Adrenal gland (tissue), 12 donors: ENCODE data around the gene THRSP. TPM values are rescaled to one million over a fixed set of nuclear protein-coding genes. Genes with fewer than 3 reads are reported as not detected.

Source experiments
- DNase-seq, 7 donors: peaks; one replicate each; pipeline ENCODE4 v3.0.0-alpha.2; 2019 to 2020
- H3K27ac ChIP-seq, 5 donors: fragments of 200-600 bp; sonication (generic) in 4 of 5; 1 replicate in 3 of 5; 2 replicates in 2 of 5; pipeline versions ENCODE4 v1.5.1 to v1.8.0; 2016 to 2020; ENCODE audit warnings: mild to moderate bottlenecking in 1 of 5
- H3K27me3 ChIP-seq: fragments of 200-600 bp; 2 replicates; pipeline ENCODE4 v1.8.0; 2021
- H3K36me3 ChIP-seq, 2 donors: fragments of 200-600 bp; replicated peaks in 1 of 2; 1 replicate in 1 of 2; 2 replicates in 1 of 2; pipeline versions ENCODE4 v1.5.1 to v1.8.0; 2018 to 2022
- H3K4me1 ChIP-seq, 2 donors: fragments of 200-600 bp; replicated peaks in 1 of 2; 1 replicate in 1 of 2; 2 replicates in 1 of 2; pipeline versions ENCODE4 v1.5.1 to v1.8.0; 2018 to 2021
- H3K4me3 ChIP-seq, 4 donors: fragments of 200-600 bp; sonication (generic) in 3 of 4; one replicate each; pipeline ENCODE4 v1.5.1; 2016 to 2018
- H3K9me3 ChIP-seq, 3 donors: fragments of 200-600 bp; sonication (generic) in 1 of 3; replicated peaks in 1 of 3; 1 replicate in 2 of 3; 2 replicates in 1 of 3; pipeline versions ENCODE4 v1.5.1 to v1.8.0; 2016 to 2021
- CTCF ChIP-seq, 6 experiments: fragments of 450-650 bp in 4 of 6; fragments of 200-600 bp in 2 of 6; sonication (generic) in 1 of 6; IDR thresholded peaks; 1 replicate in 5 of 6; 2 replicates in 1 of 6; pipeline versions ENCODE4 v1.5.1 to v1.8.0; 2016 to 2021; ENCODE audit warnings: antibody characterized with exemption in 6 of 6, mild to moderate bottlenecking in 2 of 6, moderate library complexity in 1 of 6
- POLR2A ChIP-seq, 2 donors: fragments of 450-650 bp; IDR thresholded peaks; one replicate each; pipeline ENCODE4 v1.6.1; 2017; ENCODE audit warnings: antibody characterized with exemption in 2 of 2, mild to moderate bottlenecking in 2 of 2, moderate library complexity in 1 of 2
- WGBS, 4 donors: extraction: QIAGEN DNeasy Blood & Tissue Kit in 2 of 4; methylation state at CpG; one replicate each; pipeline versions ENCODE4 v1.1.5 to v1.1.7; 2013 to 2017; 5-methylcytosine and 5-hydroxymethylcytosine counted together
- intact Hi-C, 2 donors: fragments of 100-400 bp; cut with DNase I; formaldehyde crosslinking; loops; one replicate each; pipeline versions ENCODE4 v1.14.1 to v1.15.0; 2022 to 2023
- polyA plus RNA-seq, 3 donors: library from polyadenylated mRNA; stranded (reverse); fragments of 200-250 nt in 2 of 3; fragments of 350-450 nt in 1 of 3; fragmentation: Illumina TruSeq in 1 of 3; extraction: RNeasy Lipid Tissue Mini Kit (QIAGEN cat#74804) in 1 of 3; gene quantifications; one replicate each; pipeline ENCODE4 v1.2.3, GENCODE V29; 2013 to 2014
- total RNA-seq, 9 donors: library from RNA; depleted of rRNA in 4 of 9; stranded (reverse); fragments of >200 nt in 4 of 9; fragments of 120-200 nt in 1 of 9; fragmentation: NEBNext Ultra II Directional in 1 of 9; extraction: Animal tissue kit (Norgen Biotek cat#: 25700) in 1 of 9; gene quantifications; one replicate each; pipeline versions ENCODE4 v1.1.0 to v1.2.4, GENCODE V29; 2013 to 2023
- donor health status: healthy with polysubstance abuse.
- donor health status: Bipolar disorder and iron deficiency.
- donor health status: DM: yes; HTN: yes; CAD: no.
- donor health status: DM: no; HTN: no; CAD: no.
- donor health status: DM: no; HTN: no; CAD: no.
- donor health status: DM: yes; HTN: yes; CAD: no.

THRSP gene
- total and polyA plus RNA-seq, 12 donors, result 0.22 to 64.5 (median 1.3) TPM; not detected in 1

GRCh38 chr11:78032090-78032489, 31.6 kb upstream of the THRSP start:
- peak overlapping the region in 1 of 5 donors; percentile 1 for H3K27ac ChIP-seq
- no peak overlapping the region for H3K4me3 ChIP-seq
- no peaks in the 10 kb centered on the region for H3K9me3 ChIP-seq
- no peaks in the 10 kb centered on the region for H3K36me3 ChIP-seq
- no peak for TF ChIP-seq POLR2A (IDR thresholded peaks at IDR 0.05)
- TF ChIP-seq CTCF (IDR thresholded peaks at IDR 0.05), result no peak
- peak in 5 of 7 donors; percentile 33 to 77 (median 66) for DNase-seq
- no peaks in the 10 kb centered on the region for H3K27me3 ChIP-seq
- intact Hi-C loops, result no loop called here
- peaks cover 22 to 23% of the 10 kb centered on the region in 2 donors for H3K4me1 ChIP-seq

GRCh38 chr11:78033040-78033439, 30.6 kb upstream of the THRSP start:
- H3K27me3 ChIP-seq, result no peaks in the 10 kb centered on the region
- peaks cover 22 to 23% of the 10 kb centered on the region in 2 donors for H3K4me1 ChIP-seq
- no peak overlapping the region for H3K27ac ChIP-seq
- TF ChIP-seq CTCF (IDR thresholded peaks at IDR 0.05), result no peak
- no peak for TF ChIP-seq POLR2A (IDR thresholded peaks at IDR 0.05)
- DNase-seq, result no peak
- H3K4me3 ChIP-seq, result no peak overlapping the region
- H3K9me3 ChIP-seq, result no peaks in the 10 kb centered on the region
- intact Hi-C loops, result no loop called here
- WGBS, 4 donors, result 52 to 56% (median 54%) methylated on average over 4 of the region's 4 CpGs
- H3K36me3 ChIP-seq, result no peaks in the 10 kb centered on the region

- Histone ChIP-seq H3K27me3 (no peaks in the 10 kb centered on the region), H3K9me3 (no peaks in the 10 kb centered on the region), H3K27ac (no peak overlapping the region), H3K4me1 (peaks cover 23 to 27% of the 10 kb centered on the region in 2 donors), H3K4me3 (no peak overlapping the region), H3K36me3 (no peaks in the 10 kb centered on the region)
- WGBS, 4 donors, result 63 to 80% (median 65%) methylated on average over 10 of the region's 10 CpGs
- intact Hi-C loops, result no loop called here
- TF ChIP-seq POLR2A (IDR thresholded peaks at IDR 0.05) (no peak), CTCF (IDR thresholded peaks at IDR 0.05) (no peak)
- DNase-seq, result no peak
Observed at GRCh38 chr11:78034623-78035022, 29.0 kb upstream of the THRSP start.

- TF ChIP-seq CTCF (IDR thresholded peaks at IDR 0.05) (no peak), POLR2A (IDR thresholded peaks at IDR 0.05) (no peak)
- intact Hi-C loops, result no loop called here
- no peaks in the 10 kb centered on the region for H3K27me3 ChIP-seq
- no peak for DNase-seq
- H3K9me3 ChIP-seq, result no peaks in the 10 kb centered on the region
- no peaks in the 10 kb centered on the region for H3K36me3 ChIP-seq
- H3K4me3 ChIP-seq, result no peak overlapping the region
- no peak overlapping the region for H3K27ac ChIP-seq
- H3K4me1 ChIP-seq, result peaks cover 25 to 31% of the 10 kb centered on the region in 2 donors
- 83 to 93% (median 86%) methylated on average over 3 of the region's 3 CpGs for WGBS, 4 donors
Observed at GRCh38 chr11:78036313-78036712, 27.3 kb upstream of the THRSP start.
